Neural cell (in vitro differentiated cells): ENCODE results near the gene TBC1D16.

Source experiments
- CTCF ChIP-seq: fragments of 450-650 bp; IDR thresholded peaks from 2 replicates; pipeline ENCODE4 v1.5.1; 2014; ENCODE audit warnings: antibody characterized with exemption, mild to moderate bottlenecking, moderate library complexity; ENCODE audit not compliant: poor library complexity, severe bottlenecking
- EP300 ChIP-seq: fragments of 450-650 bp; conservative IDR thresholded peaks from 2 replicates; pipeline ENCODE4 v1.6.1; 2014; ENCODE audit warnings: antibody characterized with exemption, mild to moderate bottlenecking, moderate library complexity; ENCODE audit not compliant: poor library complexity, severe bottlenecking
- EZH2 ChIP-seq: fragments of 200-600, 300-800 bp; shearing (Covaris generic), sonication (generic); IDR thresholded peaks from 2 replicates; pipeline ENCODE4 v1.6.1; 2014; ENCODE audit warnings: antibody characterized with exemption, low read length, borderline replicate concordance, mild to moderate bottlenecking; ENCODE audit not compliant: insufficient read depth, poor library complexity, severe bottlenecking
- MXI1 ChIP-seq: fragments of 450-650 bp; conservative IDR thresholded peaks from 2 replicates; pipeline ENCODE4 v1.6.1; 2014; ENCODE audit warnings: antibody characterized with exemption, mild to moderate bottlenecking; ENCODE audit not compliant: poor library complexity, severe bottlenecking
- POLR2AphosphoS5 ChIP-seq: IDR thresholded peaks from 2 replicates; pipeline ENCODE4 v1.6.1; 2012
- RAD21 ChIP-seq: fragments of 450-650 bp; conservative IDR thresholded peaks from 2 replicates; pipeline ENCODE4 v1.6.1; 2014; ENCODE audit warnings: antibody characterized with exemption, mild to moderate bottlenecking, moderate library complexity
- REST ChIP-seq: IDR thresholded peaks from 2 replicates; pipeline ENCODE4 v1.6.1; 2012; ENCODE audit warnings: borderline replicate concordance
- SMC3 ChIP-seq: fragments of 450-650 bp; conservative IDR thresholded peaks from 2 replicates; pipeline ENCODE4 v1.6.1; 2014; ENCODE audit warnings: antibody characterized with exemption, mild to moderate bottlenecking, moderate library complexity; ENCODE audit not compliant: poor library complexity
- TAF1 ChIP-seq: IDR thresholded peaks from 2 replicates; pipeline ENCODE4 v1.6.1; 2012; ENCODE audit warnings: low read depth

GRCh38 chr17:79931817-79932309 lies 103.8 kb downstream of the TBC1D16 start:
- TF ChIP-seq EZH2: no peak
- no peak for TF ChIP-seq CTCF
- no peak for TF ChIP-seq POLR2AphosphoS5
- no peak for TF ChIP-seq MXI1
- TF ChIP-seq REST: no peak
- TF ChIP-seq SMC3: no peak
- no peak for TF ChIP-seq EP300
- no peak for TF ChIP-seq RAD21
- no peak for TF ChIP-seq TAF1
